ENCODE data around the gene LTF.
"Not testable (repeated sequence)": the region's sequence is repeated elsewhere in the genome, so short reads cannot be mapped to it uniquely, and the experiment has no call there.

The LTF gene

GRCh38 chr3:46440531-46441294, 24.0 kb downstream of the LTF start:
- peak in 3 of 6 experiments; percentile 5 to 65 (median 27) for DNase-seq

- no peak for DNase-seq
These were observed 25.9 kb downstream of the LTF start for GRCh38 chr3:46438831-46439230.

GRCh38 chr3:46435081-46435726, 29.5 kb downstream of the LTF start:
- no peak for DNase-seq

GRCh38 chr3:46433841-46434240, 30.9 kb downstream of the LTF start:
- DNase-seq, result no peak

- DNase-seq, result not testable (repeated sequence)
These were observed 31.6 kb downstream of the LTF start for GRCh38 chr3:46433118-46433517.

GRCh38 chr3:46431905-46432304, 32.8 kb downstream of the LTF start:
- DNase-seq, result not testable (repeated sequence)

- not testable (repeated sequence) for DNase-seq
These were observed 33.8 kb downstream of the LTF start for GRCh38 chr3:46430879-46431278.

GRCh38 chr3:46429671-46430070, 35.0 kb downstream of the LTF start:
- DNase-seq, result no peak

GRCh38 chr3:46429250-46429649, 35.5 kb downstream of the LTF start:
- DNase-seq, result no peak

- DNase-seq, result no peak
These were observed 36.5 kb downstream of the LTF start for GRCh38 chr3:46427916-46428833.

GRCh38 chr3:46427404-46427803, 37.3 kb downstream of the LTF start:
- not testable (repeated sequence) for DNase-seq

GRCh38 chr3:46426476-46426875, 38.2 kb downstream of the LTF start:
- not testable (repeated sequence) for DNase-seq

- no peak for DNase-seq
These were observed 41.1 kb downstream of the LTF start for GRCh38 chr3:46423588-46423987.

GRCh38 chr3:46422617-46423016, 42.1 kb downstream of the LTF start:
- DNase-seq, result no peak

- DNase-seq, result no peak
These were observed 43.8 kb downstream of the LTF start for GRCh38 chr3:46420931-46421330.

- DNase-seq, result no peak
These were observed 44.9 kb downstream of the LTF start for GRCh38 chr3:46419816-46420215.

- no peak for DNase-seq
These were observed 46.7 kb downstream of the LTF start for GRCh38 chr3:46417841-46418611.

- no peak for DNase-seq
These were observed 47.7 kb downstream of the LTF start for GRCh38 chr3:46416811-46417510.

GRCh38 chr3:46416125-46416810, 48.4 kb downstream of the LTF start:
- DNase-seq, result no peak

GRCh38 chr3:46414739-46415138, 50.0 kb downstream of the LTF start:
- no peak for DNase-seq

- no peak for DNase-seq
These were observed 50.8 kb downstream of the LTF start for GRCh38 chr3:46413951-46414350.
